GM21390 (cell line): ENCODE measurements around the gene FBXL20.
"Not testable (repeated sequence)": the region's sequence is repeated elsewhere in the genome, so short reads cannot be mapped to it uniquely, and the experiment has no call there.

Source experiments
- ATAC-seq: cut with Tn5 transposase; IDR thresholded peaks from one replicate; pipeline ENCODE4 v1.9.1; 2021; ENCODE audit not compliant: unreplicated experiment

FBXL20 gene

DNA sequence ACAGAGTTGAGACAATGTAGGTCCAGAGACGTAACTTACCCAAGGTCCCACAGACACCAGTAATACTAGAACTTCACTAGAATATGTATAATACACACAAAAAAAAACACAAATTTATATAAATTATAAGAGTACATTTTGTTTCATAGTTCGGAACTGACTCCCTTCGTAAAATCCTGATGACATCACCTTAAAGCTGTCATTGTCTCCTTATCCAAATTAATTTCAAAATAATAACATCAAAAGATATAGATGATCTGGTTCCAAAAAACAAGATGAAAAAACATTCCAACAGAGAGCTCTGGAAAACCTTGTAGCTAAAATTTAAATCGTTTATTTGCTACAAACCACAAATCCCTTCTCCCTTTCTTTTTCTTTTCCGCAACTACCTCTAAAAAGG, 10.0 kb downstream of the FBXL20 start:
- no peak for ATAC-seq

DNA sequence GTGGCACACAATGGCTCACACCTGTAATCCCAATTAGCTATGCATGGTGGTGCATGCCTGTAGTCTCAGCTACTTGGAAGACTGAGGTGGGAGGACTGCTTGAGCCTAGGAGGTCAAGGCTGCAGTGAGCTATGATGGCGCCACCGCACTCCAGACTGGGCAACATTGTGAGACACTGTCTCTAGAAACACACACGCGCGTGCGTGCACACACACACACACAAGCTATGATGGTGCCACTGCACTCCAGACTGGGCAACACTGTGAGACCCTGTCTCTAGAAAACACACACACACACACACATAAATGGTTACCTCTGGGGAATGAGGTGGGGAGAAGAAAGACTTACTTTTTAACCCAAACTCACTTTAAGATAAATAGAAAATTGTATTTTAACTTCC, 16.4 kb downstream of the FBXL20 start:
- ATAC-seq = no peak

DNA sequence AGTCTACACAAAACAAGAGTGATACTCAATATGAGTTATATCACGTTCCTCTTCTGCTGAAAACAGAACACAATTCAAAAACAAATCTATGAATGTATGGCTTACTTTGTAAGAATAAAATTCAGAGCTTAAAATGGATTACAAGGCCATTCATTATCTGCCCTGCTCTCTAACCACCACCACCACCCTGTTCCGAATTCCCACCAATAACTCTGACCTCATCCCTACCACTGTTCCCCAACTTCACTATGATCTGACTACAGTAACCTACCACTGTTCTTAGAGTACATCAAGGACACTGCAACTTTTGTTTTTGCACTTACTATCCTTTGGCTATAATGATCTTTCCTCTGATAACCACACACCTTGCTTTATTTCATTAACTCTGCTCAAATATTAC, 21.3 kb downstream of the FBXL20 start:
- no peak for ATAC-seq

DNA sequence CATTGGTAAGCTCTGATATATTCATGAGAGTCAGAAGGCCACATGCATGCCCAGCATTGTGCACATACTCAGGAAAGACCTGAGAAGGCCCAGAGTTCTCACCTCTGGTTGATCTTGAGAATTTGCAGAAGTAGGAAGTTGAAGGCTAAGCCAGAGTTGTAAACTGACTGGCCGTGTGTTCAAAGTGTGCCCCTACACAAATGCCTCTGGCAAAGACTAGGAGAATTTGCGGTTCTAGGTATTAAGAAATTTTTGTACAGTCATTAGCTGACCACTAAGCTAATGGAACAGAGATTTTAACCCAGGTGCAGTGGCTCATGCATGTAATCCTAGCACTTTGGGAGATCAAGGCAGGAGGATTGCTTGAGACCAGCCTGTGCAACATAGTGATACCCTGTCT, 25.0 kb downstream of the FBXL20 start:
- ATAC-seq = no peak

DNA sequence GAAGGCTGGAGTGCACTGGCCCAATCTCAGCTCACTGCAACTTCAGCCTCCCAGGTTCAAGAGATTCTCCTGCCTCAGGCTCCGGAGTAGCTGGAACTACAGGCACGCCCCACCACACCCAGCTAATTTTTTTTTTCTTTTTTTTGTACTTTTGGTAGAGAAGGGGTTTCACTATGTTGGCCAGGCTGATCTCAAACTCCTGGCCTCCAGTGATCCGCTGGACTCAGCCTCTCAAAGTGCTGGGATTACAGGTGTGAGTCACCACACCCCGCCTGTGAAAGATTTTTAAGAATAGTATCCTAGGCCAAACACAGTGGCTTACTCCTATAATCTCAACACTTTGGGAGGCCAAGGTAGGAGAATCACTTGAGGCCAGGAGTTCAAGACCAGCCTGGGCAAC, 33.6 kb downstream of the FBXL20 start:
- ATAC-seq = not testable (repeated sequence)

DNA sequence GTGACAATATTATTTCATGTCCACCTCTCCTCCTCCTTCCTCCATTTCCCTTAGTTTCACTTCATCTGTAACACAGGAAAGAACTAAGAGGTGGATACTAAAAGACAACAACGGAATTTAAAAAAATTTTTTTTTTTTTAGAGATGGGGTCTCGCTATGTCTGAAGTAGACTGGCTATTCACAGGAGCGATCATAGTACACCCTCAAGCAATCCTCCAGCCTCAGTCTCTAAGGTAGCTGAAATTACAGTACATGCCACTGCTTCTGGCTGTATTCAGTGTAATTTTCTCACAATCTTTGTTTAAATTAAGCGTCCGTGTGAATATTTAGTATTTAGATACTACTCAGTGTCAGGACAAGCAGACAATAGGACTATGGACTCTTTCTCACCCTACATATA, 35.6 kb downstream of the FBXL20 start:
- ATAC-seq = no peak

DNA sequence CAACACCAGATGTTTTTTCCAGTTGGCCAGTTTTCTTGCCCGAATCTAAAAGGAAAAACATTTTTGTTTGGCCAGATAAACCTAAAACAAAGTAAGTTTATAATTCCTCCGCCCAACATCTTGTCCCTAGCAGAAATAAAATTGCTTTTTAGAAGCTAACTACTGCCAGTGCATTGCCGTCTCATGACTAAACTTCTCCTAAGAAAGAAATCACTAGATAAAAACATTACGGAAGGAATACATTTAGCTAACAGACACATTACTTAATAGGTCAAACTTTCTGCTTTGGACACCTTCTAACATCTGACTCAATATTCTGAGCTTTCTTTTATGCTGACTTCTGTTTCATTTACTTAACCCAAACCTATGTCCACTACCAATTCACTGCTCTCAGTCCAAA, 36.2 kb downstream of the FBXL20 start:
- no peak for ATAC-seq

DNA sequence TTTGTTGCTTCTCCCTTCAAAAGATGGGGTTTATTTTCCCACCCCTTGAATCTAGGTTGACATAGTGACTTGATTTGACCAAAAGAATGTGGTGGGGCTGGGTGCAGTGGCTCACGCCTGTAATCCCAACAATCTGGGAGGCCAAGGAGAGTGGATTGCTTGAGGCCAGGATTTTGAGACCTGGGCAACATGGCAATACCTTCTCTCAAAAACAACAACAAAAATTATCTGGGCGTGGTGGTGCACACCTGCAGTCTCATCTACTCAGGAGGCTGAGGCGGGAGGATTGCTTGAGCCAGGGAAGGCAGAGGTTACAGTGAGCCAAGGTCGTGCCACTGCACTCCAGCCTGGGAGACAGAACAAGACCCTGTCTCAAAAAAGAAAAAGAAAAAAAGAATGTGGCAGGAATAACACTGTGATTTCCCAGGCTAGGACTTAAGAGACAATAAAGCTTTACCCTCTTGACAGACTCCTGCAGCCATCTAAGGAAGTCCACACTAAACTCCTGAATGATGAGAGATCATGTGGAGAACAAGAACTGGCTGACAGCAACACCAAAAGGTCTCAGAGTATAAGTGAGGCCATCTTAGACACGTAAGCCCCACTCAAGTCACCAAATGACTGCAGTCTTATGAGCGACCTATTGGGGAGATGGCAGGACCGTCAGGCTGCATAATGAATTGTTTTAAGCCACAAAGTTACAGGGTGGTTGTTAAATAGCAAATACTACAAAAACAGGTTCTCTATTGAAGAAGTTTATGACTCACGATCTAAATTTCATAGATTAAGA, 37.0 kb downstream of the FBXL20 start:
- no peak for ATAC-seq

DNA sequence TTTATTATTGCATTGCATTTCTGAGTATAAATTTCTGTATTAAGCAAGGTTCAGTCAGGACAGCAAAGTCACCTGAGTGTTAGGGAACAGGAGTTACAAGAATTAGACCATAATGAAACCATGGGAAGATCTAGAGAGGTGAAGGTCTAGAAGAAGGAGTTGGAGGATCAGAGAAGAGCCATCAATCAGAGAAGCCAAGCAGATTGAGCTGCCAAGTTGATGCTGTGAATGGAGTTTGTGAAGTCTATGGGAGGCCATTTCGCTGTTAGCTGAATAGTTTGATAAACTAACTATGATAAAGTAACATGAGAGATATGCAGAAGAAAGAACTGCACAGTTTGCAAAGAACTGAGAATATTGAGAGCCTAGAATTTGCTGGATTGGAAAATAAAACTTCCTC, 40.4 kb downstream of the FBXL20 start:
- no peak for ATAC-seq

DNA sequence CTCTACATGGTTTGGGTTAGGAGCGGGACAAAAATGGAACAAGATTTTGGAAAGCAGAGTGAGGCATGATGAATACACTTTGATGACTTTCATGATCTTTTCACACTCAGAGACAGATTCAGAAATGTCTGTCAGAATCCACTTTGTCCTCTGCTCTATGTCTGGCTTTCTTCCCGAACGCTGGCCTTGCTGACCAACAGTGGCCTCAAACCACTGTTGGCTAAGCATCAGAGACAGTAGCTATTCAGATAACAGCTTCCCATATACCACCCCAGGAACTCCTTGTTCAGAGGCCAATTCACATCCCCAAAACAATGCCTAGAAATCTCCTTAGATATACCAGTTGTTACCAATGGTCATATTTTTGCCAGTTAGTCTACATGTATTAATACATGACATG, 40.9 kb downstream of the FBXL20 start:
- ATAC-seq = no peak

DNA sequence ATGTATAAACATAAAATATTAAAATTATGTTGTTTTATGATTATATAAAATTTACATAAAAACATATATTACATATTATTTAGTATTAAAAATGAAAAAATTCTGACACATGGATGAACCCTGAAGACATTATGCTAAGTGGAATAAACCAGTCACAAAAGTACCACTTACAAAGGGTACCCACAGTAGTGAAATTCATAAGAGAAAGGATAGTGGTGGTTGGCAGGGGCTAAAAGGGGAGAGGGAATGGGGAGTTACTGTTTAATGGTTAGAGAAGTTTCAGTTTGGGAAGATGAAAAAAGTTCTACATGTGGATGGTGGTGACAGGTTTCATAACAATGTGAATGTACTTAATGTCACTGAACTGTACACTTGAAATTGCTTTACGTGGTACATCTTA, 41.4 kb downstream of the FBXL20 start:
- ATAC-seq = no peak

DNA sequence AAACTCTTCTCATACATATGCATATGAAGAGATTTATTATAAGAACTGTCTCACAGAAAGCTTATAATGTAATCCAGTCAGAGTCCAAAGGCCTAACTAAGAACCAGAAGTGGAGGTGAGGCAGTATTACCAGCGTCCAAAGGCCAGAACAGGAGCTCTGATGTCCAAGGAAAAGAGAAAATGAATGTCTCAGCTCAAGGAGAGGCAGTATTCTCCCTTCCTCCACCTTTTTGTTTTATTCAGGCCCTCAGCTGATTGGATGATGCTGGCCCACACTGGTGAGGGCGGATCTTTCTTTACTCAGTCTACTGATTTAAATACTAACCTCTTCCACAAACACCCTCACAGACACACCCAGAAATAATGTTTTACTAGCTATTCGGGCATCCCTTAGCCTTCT, 43.4 kb downstream of the FBXL20 start:
- ATAC-seq = no peak

DNA sequence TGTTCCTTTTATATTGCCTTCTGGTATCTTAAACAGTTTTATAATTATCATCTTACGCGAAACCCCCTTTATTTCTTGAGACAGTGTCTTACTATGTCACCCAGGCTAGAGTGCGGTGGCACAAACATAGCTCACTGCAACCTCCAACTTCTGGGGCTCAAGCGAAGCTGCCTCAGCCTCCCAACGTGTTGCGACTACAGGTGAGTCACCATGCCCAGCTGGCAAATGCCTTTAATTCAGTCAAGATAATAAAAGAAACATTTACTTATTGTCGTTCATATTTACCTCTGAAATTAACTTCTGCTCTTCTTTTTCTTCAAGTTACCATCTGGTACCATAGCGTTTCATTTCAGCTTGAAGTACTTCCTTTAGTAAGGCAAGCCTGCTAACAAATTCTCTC, 43.9 kb downstream of the FBXL20 start:
- no peak for ATAC-seq

DNA sequence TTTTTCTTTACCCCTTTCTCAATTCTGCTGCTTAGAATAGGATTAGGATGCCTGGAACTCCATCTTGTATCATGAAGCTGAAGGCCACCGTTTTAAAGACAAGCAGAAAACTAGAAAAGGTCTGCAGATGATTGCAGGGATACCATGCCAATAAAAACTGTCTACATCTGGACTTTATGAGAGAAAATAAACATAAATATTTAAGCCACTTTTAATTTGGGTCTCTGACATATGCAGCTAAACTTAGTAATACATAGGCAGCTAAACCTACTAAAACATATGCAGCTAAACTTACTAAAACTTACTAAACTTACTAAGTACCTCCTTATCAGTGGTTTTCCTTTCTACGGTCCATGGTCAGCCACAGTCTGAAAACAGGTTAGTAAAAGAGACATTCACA, 48.4 kb downstream of the FBXL20 start:
- ATAC-seq = no peak

DNA sequence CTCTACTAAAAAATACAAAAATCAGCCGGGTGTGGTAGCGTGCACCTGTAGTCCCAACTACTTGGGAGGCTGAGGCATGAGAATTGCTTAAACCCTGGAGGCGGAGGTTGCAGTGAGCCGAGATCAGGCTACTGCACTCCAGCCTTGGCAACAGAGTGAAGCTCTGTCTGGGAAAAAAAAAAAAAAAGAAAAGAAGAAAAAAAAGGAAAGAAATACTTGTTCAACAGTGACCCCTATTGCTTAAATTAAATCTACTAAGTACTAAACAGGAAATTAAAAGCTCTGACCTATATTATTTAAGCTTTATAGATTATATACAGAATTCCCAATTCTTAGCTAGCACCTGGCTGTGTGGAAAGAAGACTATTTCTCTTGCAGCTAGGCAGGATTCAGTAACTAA, 48.9 kb downstream of the FBXL20 start:
- no peak for ATAC-seq

DNA sequence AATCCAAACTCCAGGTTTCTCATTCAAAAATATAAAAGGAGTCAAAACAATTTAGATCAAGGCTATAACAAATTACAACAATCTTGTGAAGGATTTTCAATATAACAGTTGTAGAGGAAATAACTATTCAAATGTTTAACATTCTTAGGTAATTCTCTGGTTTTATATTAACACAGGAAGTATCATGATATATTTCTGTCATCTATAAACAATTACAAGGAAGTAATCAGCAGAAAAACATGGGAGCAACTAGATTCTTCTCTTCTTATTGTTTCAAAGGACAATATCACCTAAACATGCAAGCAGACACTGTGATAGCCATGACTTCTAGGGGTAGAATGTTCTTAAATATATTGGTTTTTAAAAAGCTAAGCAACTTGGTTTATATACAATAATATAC, 49.9 kb downstream of the FBXL20 start:
- ATAC-seq = no peak

DNA sequence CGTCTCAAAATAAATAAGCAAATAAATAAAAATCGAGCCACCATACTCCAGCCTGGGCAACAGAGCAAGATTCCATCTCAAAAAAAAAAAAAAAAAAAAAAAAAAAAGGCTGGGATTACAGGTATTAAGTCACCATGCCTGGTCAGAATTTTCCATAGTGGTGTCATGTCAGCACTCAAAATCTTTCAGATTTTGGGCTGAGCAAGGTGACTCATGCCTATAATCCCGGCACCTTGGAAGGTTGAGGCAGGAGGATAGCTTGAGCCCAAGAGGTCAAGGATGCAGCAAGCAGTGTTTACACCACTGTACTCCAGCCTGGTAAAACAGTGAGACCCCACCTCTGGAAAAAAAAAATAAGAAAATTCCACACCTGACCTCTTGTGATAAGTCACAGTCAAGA, 52.2 kb downstream of the FBXL20 start:
- no peak for ATAC-seq

DNA sequence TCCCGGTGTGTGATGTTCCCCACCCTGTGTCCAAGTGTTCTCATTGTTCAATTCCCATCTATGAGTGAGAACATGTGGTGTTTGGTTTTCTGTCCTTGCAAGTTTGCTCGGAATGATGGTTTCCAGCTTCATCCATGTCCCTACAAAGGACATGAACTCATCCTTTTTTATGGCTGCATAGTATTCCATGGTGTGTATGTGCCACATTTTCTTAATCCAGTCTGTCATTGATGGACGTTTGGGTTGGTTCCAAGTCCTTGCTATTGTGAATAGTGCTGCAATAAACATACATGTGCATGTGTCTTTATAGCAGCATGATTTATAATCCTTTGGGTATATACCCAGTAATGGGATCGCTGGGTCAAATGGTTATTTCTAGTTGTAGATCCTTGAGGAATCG, 54.6 kb downstream of the FBXL20 start:
- not testable (repeated sequence) for ATAC-seq

DNA sequence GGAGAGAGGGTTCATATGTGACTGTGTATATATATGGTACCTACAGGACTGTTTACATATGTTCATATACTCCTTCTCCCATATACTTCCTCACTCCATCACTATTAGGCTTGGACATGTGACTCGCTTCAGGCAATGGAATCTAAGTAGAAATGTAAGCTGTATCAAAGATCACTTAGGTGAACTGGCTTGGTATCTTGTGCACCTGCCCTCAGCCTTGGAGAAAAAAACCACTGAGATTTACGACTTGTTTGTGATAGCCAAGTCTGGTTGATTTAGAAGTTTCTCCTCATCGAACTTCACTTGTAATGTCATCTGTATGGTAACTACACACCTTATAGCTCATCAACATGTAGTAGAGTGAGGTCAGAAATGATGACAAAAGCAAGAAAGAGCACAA, 59.9 kb downstream of the FBXL20 start:
- ATAC-seq = no peak

DNA sequence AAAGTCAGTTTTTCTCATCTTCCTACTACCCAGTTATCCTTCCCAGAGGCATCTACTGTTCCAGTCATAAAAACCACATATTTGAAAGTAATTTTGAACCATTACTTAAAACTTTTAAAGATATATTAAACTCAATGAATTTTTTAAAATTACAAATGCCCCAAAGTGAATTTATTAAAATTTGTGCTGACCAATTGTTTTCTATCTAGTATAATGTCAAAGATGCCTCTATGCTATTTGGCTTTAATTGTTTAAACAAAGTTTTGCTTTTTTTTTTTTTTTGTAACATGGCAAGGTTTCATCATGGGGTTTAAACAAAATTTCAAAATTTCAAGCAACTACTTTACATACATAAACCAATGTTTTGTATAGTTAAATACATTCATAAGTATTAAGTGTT, 60.7 kb downstream of the FBXL20 start:
- no peak for ATAC-seq

DNA sequence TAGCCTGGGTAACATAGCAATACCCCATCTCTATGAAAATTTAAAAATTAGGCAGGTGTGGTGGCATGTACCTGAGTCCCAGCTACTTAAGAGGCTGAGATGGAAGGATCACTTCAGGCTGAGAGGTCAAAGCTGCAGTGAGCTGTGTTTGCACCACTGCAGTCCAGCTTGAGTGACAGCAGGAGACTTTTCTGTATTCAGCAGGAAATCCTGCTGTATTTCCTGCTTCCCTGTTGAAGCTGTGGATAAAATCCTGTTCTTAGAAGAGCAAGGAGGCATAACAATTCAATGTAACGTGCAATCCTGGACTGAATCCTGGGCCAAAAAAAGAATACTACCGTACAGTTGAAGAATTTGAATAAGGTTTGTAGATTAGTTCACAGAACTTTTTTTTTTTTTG, 62.2 kb downstream of the FBXL20 start:
- ATAC-seq = no peak

DNA sequence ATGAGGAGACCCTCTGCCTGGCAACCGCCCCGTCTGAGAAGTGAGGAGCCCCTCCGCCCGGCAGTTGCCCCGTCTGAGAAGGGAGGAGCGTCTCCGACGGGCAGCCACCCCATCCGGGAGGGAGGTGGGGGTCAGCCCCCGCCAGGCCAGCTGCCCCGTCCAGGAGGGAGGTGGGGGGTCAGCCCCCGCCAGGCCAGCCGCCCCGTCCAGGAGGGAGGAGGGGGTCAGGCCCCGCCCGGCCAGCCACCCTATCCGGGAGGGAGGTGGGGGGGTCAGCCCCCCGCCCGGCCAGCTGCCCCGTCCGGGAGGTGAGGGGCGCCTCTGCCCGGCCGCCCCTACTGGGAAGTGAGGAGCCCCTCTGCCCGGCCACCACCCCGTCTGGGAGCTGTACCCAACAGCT, 63.8 kb downstream of the FBXL20 start:
- ATAC-seq = not testable (repeated sequence)

DNA sequence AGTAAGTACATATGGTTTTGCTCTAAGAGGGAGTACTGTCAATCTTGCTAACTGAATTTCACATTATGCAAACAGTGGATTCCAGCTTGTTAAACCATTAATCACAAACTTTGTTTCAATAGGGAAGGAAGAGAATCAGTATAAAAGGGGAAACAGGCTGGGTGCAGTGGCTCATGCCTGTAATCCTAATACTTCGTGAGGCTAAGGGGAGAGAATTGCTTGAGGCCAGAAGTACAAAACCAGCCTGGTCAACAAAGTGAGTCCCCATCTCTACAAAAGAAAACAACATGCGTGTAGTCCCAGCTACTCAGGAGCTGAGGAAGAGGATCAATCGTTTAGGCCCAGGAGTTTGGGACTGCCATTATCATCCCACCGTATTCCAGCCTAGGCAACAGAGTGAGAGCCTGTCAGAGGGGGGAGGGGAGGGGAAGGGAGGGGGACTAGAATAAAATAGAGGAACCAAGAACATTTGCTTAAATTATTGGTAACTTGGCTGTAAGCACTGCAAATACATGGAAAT, 65.7 kb downstream of the FBXL20 start:
- ATAC-seq = no peak
